Activated T-cell treated with anti-CD3 and anti-CD28 coated beads, Interleukin-2, amount 50 U/mL, for 1 hour (primary cell): ENCODE results near the gene NFIA.

Experiments
- DNase-seq: peaks from one replicate; pipeline ENCODE4 v3.0.0-alpha.2; 2020

The NFIA gene

DNA sequence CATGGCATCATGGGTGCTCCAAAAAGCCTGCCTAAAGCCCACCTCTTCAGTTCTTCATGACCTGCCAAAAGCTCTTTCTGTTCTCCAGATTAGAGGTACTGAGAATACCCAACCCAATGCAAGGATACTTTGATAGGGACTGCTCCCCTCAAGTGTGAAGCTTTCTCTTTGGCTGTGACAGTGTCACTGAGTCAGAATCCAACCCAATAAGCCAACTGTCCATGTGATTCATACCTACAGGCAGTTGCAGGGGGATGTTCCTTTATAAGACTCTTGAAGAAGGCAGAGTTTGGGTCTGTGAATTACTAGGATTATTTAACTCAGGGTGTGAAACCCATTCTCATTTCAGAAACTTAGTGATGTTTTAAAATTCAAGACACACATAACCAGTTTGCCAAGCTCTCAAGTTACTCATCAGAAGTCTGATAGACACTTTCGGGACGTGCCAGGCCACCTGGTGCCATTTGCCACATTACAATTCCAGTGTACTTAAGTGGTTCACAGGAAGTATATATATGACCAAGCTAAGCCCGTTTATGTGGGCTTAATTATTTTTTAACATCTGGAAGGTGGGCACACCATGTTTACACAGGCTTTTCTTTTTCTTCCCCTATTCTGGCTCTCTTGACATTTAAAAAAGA lies 265.8 kb downstream of the NFIA start:
- DNase-seq = no peak

GRCh38 chr1:61352845-61353435 lies 270.6 kb downstream of the NFIA start:
- DNase-seq = no peak

DNA sequence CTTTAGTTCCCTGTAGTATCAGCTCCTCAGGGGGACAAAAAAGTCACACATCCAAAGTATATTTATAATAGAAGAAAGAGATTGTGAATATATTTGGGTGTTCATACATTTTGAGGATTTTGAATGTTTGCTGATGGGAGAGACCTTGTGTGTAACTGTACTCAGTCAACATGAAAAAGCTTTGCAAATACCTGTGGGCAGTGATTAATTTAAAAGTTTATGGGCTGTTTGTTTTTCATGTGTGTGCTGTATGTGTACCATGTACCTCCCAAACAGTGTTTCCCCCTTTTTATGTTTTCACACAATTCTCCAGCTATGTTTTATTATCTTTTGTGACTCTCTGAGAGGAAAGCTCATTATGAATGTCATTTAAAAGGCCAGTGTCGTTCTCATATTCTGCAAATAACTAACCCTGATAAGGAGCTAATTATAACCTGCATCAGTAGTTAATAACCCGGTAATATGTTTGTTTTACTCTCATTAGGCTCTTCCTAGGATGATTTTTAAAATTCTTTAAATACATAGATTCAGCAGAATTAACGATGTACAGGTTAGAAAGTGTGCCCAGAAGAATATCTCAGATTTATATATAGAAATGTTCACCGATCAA lies 271.5 kb downstream of the NFIA start:
- no peak for DNase-seq

GRCh38 chr1:61356016-61356415 lies 273.7 kb downstream of the NFIA start:
- DNase-seq = no peak

- no peak for DNase-seq
These were observed 274.6 kb downstream of the NFIA start for GRCh38 chr1:61356995-61357394.

DNA sequence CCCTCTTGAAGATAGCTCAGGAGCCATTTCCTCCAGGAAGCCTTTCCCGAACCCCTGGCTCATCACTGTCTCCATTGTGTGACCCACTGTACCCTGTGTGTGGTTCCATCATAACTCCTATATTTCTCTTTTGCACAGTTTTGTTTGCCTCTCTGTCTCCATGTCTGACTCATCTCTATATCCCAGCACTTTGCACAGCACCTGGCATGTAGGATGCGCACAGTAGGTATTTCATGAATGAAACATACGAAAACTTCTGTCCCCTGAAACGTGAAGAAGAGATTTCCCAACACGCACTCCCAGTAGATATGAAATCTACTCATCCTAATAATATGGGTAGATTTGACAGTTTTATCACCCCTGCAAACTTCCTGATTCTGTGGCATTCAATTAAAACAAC lies 275.2 kb downstream of the NFIA start:
- no peak for DNase-seq

- no peak for DNase-seq
These were observed 276.6 kb downstream of the NFIA start for GRCh38 chr1:61358770-61359455.

DNA sequence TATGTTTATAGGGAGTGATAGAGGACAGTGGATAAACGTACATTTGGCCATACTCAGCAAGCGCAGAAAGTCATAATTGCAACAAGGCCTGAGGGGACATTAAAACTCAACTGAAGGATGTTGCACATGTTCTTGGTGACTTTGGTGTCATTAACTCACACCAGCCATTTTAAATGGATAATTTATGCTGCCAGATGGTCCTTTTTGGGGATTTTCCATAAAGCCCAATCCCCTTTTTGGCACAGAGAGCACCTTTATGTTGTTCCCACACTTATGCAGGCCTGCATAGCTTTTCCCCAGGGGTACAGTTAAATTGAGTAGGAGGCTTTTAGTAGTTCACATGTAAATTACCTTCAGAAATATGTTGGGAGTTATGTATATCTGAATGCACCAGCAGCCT lies 279.6 kb downstream of the NFIA start:
- no peak for DNase-seq

DNA sequence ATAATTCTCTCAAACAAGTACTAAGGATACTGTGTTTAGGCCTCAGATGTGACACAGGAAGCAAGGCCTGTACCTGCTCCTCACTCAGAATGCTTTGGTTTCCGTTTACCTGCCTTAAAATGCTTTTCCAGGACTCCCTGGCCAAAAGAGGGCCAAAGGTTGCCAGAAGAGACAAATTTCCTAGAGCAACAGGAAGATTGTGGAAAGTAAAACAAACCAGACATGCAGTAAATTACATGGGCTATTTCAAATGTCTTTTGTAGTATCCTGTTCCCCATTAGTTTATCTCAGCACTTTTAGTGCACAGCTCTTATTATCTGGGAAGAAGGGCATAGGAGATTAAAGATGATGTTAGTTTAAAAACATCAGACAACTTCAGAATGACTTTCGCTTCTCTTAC lies 280.0 kb downstream of the NFIA start:
- DNase-seq = no peak

DNA sequence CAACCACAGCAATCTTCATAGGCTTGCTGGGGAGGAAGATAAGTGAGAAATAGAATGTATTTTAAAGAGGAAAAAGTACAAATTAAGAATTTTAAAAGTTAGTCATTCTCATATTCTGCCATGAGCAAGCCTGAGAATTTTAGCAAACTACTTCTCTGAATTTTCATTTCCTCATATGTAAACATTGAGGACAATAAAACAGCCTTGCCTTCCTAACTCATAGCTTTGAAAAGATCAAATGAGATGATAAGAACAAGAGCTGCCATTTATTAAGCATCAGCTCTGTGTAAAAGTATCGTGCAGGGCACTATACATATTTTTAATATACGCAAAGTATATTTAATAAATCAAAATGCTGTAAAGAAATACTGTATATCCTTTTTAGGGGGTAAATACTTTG lies 286.0 kb downstream of the NFIA start:
- DNase-seq = no peak

DNA sequence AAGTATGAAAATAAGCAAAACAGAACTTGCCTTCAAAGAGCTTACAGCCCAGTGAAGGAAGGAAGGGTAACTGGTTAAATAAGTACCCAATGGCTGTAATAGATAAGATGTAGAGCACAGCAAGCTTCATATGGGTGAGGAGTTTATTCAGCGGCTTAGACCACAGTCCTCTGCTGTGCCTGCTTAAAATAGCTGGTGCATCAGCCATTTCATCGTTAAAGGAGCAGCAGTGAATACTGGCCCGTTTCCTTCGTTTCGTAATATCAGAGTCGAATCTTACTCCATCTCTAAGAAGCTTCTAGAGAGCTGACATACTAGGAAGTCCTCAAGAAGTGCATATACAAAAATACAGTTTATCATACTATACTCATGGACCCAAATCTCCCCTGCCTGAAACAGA lies 286.5 kb downstream of the NFIA start:
- no peak for DNase-seq

- no peak for DNase-seq
These were observed 288.0 kb downstream of the NFIA start for GRCh38 chr1:61370177-61370912.

- DNase-seq = no peak
These were observed 288.5 kb downstream of the NFIA start for GRCh38 chr1:61370913-61371279.

DNA sequence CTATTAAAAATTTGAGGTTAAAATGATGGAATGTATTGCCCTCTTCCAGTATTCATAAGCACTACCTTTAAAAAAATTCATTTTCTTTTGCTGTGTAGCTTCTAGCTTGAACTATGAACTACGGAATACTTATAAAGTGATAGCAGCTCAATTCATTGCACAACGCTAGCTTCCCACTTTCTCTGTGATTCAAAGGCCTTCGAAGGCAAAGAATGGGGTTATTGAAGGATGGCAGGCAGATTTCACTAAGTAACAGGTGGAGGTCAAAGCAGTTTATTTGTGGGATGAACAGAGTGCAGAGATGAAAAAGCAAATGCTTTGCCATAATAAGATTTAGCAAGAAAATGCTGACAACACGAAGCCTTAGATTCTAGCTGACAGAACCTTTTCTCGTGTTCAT lies 290.6 kb downstream of the NFIA start:
- no peak for DNase-seq

DNA sequence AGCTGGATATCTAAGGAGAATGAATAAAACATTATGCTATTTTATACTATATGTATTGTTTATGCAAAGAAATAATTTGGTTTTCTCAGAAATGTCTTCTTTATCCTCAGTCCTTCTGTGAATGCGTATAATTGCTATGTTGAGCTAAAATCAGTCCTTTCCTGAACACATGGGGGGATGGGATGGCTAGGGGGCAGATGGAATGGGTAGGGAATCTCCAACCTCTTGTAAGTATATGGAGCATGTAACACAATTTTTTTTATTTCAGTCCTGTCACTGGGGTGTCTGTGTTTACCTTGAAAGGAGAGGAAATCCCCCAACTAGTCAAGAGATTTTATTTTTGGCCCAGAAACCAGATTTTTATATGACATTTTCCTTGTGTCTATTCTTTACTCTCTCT lies 291.8 kb downstream of the NFIA start:
- DNase-seq = no peak

DNA sequence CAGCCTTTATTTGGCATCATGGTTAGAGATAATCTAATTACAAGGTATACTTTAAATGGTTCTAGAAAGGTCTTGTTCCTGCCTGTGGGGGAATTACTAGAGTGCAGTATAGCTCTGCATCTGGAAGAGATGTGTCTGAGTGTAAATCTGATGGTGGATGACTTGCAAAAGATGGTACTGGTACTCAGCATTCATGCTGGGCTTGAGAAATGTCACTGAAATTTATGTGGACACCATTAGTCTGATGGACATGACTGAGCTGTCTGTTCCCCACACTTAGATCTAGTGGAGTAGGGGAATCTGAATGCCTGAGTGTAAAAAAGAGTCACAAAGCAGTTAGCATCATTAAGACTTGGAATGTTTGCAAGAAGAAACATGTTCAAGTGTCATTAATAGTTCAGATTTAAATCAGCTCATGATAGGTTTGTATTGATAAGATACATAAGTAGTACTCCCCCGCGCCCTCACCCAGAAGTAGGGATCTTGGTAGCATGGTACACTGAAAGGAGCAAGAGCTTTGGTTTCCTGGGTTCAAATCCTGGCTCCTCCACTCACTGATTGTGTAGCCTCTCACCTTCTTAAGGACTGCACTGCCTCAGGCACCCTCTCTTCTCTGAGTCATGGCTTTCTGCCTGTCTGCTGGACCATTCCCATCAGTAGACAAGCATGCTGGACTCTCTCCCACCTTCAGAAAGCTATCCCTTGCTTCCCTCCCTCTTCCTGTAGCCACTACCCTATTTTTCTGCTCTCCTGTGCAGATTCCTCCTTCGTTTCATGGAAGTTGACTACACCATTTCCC lies 292.9 kb downstream of the NFIA start:
- DNase-seq = no peak

DNA sequence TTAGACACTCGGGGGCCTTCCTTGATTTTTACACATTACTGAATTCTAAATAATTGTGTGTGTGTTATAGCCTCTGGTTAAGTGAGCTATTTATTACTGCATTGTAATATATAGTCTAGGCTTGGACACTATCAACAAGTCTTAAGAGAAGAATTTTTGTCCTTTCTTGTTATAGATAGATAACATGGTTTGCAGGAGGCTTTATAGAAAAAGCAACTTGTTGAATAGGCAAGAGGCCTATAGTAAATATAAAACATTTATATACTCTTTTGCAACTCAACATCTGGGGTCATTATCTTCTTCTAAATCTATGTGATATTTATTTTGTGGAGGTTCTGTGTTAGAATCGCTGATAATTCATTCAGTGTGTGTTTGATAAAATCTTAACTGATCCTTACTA lies 293.8 kb downstream of the NFIA start:
- no peak for DNase-seq

GRCh38 chr1:61377242-61377958 lies 295.0 kb downstream of the NFIA start:
- no peak for DNase-seq

GRCh38 chr1:61378494-61379180 lies 296.3 kb downstream of the NFIA start:
- no peak for DNase-seq

DNA sequence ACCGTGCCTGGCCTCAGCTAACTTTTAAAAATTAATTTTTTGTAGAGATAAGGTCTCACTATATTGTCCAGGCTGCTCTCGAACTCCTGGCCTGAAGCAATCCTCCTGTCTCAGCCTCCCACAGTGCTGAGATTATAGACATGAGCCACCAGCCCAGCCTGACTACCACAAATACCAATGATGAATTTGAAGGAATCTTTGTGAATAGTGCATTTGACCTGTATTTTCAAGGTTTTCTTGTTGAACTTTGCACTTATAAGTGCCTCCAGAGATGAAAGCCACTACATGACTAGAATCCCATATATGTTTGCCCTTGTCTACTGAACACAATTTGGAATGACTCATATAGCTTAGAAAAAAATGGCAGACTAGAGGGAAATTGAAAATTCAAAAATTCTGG lies 297.3 kb downstream of the NFIA start:
- DNase-seq = no peak

- DNase-seq = no peak
These were observed 298.2 kb downstream of the NFIA start for GRCh38 chr1:61380561-61380960.
